Liver (tissue), 9 donors: ENCODE measurements around the gene SPATA1. TPM values are rescaled to one million over a fixed set of nuclear protein-coding genes. Genes with fewer than 3 reads are reported as not detected.
A peak's percentile ranks its signal among the peaks of the same experiment; 100 is the strongest.

ENCODE experiments used
- DNase-seq: peaks from one replicate; pipeline ENCODE4 v3.0.0-alpha.2; 2017; ENCODE audit warnings: low spot score
- H3K27ac ChIP-seq, 2 donors: one replicate each; pipeline ENCODE4 v1.7.0; 2013; ENCODE audit warnings: inconsistent platforms in 2 of 2, low read length in 2 of 2, control low read depth in 1 of 2, low read depth in 1 of 2, mild to moderate bottlenecking in 1 of 2
- H3K27me3 ChIP-seq, 4 donors: one replicate each; pipeline versions ENCODE4 v1.6.1 to v1.7.0; 2013; ENCODE audit warnings: low read length in 3 of 4, inconsistent platforms in 1 of 4, mild to moderate bottlenecking in 1 of 4, moderate library complexity in 1 of 4; ENCODE audit not compliant: control insufficient read depth in 4 of 4, insufficient read depth in 4 of 4
- H3K36me3 ChIP-seq, 4 donors: one replicate each; pipeline versions ENCODE4 v1.6.1 to v1.7.0; 2013; ENCODE audit warnings: low read length in 3 of 4, mild to moderate bottlenecking in 3 of 4, low read depth in 1 of 4, moderate library complexity in 1 of 4; ENCODE audit not compliant: control insufficient read depth in 4 of 4, insufficient read depth in 3 of 4
- H3K4me1 ChIP-seq, 4 donors: one replicate each; pipeline versions ENCODE4 v1.6.1 to v1.7.0; 2013; ENCODE audit warnings: low read length in 3 of 4, mild to moderate bottlenecking in 3 of 4, moderate library complexity in 1 of 4; ENCODE audit not compliant: control insufficient read depth in 4 of 4, insufficient read depth in 4 of 4
- H3K4me3 ChIP-seq, 3 donors: one replicate each; pipeline versions ENCODE4 v1.6.1 to v1.7.0; 2013; ENCODE audit warnings: low read length in 3 of 3, control low read depth in 1 of 3, low read depth in 1 of 3, mild to moderate bottlenecking in 1 of 3
- H3K9ac ChIP-seq, 2 donors: one replicate each; pipeline ENCODE4 v1.7.0; 2013; ENCODE audit warnings: low read length in 2 of 2, mild to moderate bottlenecking in 2 of 2, moderate library complexity in 2 of 2, control low read depth in 1 of 2, low read depth in 1 of 2
- H3K9me3 ChIP-seq, 4 donors: one replicate each; pipeline versions ENCODE4 v1.6.1 to v1.7.0; 2013; ENCODE audit warnings: low read length in 3 of 4; ENCODE audit not compliant: control insufficient read depth in 4 of 4
- EGR1 ChIP-seq, 2 donors: IDR thresholded peaks; 2 replicates each; pipeline ENCODE4 v1.6.1; 2016 to 2018; ENCODE audit warnings: antibody characterized with exemption in 2 of 2, low read depth in 2 of 2
- FOXA1 ChIP-seq: IDR thresholded peaks from 2 replicates; pipeline ENCODE4 v1.6.1; 2016; ENCODE audit warnings: antibody characterized with exemption
- FOXA2 ChIP-seq: IDR thresholded peaks from 2 replicates; pipeline ENCODE4 v1.6.1; 2016; ENCODE audit warnings: antibody characterized with exemption
- GABPA ChIP-seq, 2 donors: IDR thresholded peaks in 1 of 2; conservative IDR thresholded peaks in 1 of 2; 2 replicates each; pipeline ENCODE4 v1.6.1; 2016; ENCODE audit warnings: antibody characterized with exemption in 2 of 2, mild to moderate bottlenecking in 1 of 2, moderate library complexity in 1 of 2
- HNF4A ChIP-seq, 2 donors: conservative IDR thresholded peaks; 2 replicates each; pipeline ENCODE4 v1.6.1; 2016; ENCODE audit warnings: antibody characterized with exemption in 2 of 2, mild to moderate bottlenecking in 2 of 2
- HNF4G ChIP-seq: IDR thresholded peaks from 2 replicates; pipeline ENCODE4 v1.6.1; 2016; ENCODE audit warnings: antibody characterized with exemption
- JUND ChIP-seq, 2 donors: IDR thresholded peaks; 2 replicates each; pipeline ENCODE4 v1.6.1; 2016; ENCODE audit warnings: antibody characterized with exemption in 2 of 2
- NR2F2 ChIP-seq: IDR thresholded peaks from 2 replicates; pipeline ENCODE4 v1.6.1; 2016; ENCODE audit warnings: antibody characterized with exemption
- RAD21 ChIP-seq, 2 donors: IDR thresholded peaks; 2 replicates each; pipeline ENCODE4 v1.6.1; 2016; ENCODE audit warnings: antibody characterized with exemption in 2 of 2, mild to moderate bottlenecking in 2 of 2
- RXRA ChIP-seq, 2 donors: IDR thresholded peaks; 2 replicates each; pipeline ENCODE4 v1.6.1; 2017 to 2018; ENCODE audit warnings: antibody characterized with exemption in 2 of 2, mild to moderate bottlenecking in 1 of 2
- SP1 ChIP-seq: IDR thresholded peaks from 2 replicates; pipeline ENCODE4 v1.6.1; 2018; ENCODE audit warnings: antibody characterized with exemption, mild to moderate bottlenecking
- TAF1 ChIP-seq: conservative IDR thresholded peaks from 2 replicates; pipeline ENCODE4 v1.6.1; 2016; ENCODE audit warnings: antibody characterized with exemption, mild to moderate bottlenecking
- YY1 ChIP-seq: IDR thresholded peaks from 2 replicates; pipeline ENCODE4 v1.6.1; 2016; ENCODE audit warnings: antibody characterized with exemption, mild to moderate bottlenecking
- WGBS: extraction: QIAGEN DNeasy Blood & Tissue Kit; methylation state at CpG from one replicate; pipeline ENCODE4 v1.1.7; 2013; 5-methylcytosine and 5-hydroxymethylcytosine counted together
- polyA plus RNA-seq, 2 donors: library from polyadenylated mRNA; stranded (reverse) in 1 of 2; unstranded in 1 of 2; fragments of 200-250 nt in 1 of 2; fragments of >200 nt in 1 of 2; fragmentation: Nextera tagmentation in 1 of 2; extraction: Ambion mirVana in 1 of 2; gene quantifications; one replicate each; pipeline versions ENCODE4 v1.2.1 to v1.2.3, GENCODE V29; 2013 to 2015
- total RNA-seq, 2 donors: library from RNA; depleted of rRNA; stranded (reverse); fragments of >200 nt; gene quantifications; one replicate each; pipeline ENCODE4 v1.2.3, GENCODE V29; 2014
- TF ChIP-seq, protein P1 (sequence below): IDR thresholded peaks from 2 replicates; pipeline ENCODE4 v1.6.1; 2016; ENCODE audit warnings: antibody characterized with exemption, mild to moderate bottlenecking
- TF ChIP-seq, protein P2 (sequence below): IDR thresholded peaks from 2 replicates; pipeline ENCODE4 v1.6.1; 2016; ENCODE audit warnings: antibody characterized with exemption
- TF ChIP-seq, protein P3 (sequence below): IDR thresholded peaks from 2 replicates; pipeline ENCODE4 v1.6.1; 2016; ENCODE audit warnings: antibody characterized with exemption
- TF ChIP-seq, protein P4 (sequence below): IDR thresholded peaks from 2 replicates; pipeline ENCODE4 v1.6.1; 2016; ENCODE audit warnings: antibody characterized with exemption
- TF ChIP-seq, protein P5 (sequence below): fragments of 150-350 bp; IDR thresholded peaks from 2 replicates; pipeline ENCODE4 v1.5.1; 2017; ENCODE audit warnings: improper control_type of control experiment, low read depth, low read length; ENCODE audit not compliant: missing input control
- donor health status: healthy.
- donor health status: healthy.
- donor health status: healthy.
- donor health status: healthy.
- donor health status: healthy.

SPATA1 gene
- total and polyA plus RNA-seq, 4 donors, result 0.06 to 2.2 (median 0.54) TPM

DNA sequence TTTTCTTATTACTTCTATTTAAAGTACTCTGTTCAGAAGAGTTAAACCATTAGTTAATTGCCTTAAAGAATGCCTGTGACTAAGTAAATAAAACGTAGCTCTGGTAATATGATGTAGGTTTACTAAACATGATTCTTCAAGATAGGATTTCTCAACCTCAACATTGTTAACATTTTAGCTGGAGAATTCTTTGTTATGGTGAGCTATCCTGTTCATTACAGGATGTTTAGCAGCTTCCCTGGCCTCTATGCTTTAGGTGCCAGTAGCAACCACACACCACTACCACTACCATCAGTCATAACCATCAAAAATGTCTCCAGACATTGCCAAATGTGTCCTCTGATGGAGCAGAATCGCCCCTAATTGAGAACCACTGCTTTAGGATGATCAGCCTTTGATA, 16.4 kb upstream of the SPATA1 start:
- H3K36me3 ChIP-seq, result peaks cover 4 to 16% (median 16%) of the 10 kb centered on the region in 4 donors
- WGBS, result 95% methylated on average over 2 of the region's 2 CpGs
- no peaks in the 10 kb centered on the region for H3K9me3 ChIP-seq
- no peaks in the 10 kb centered on the region for H3K27me3 ChIP-seq
- H3K4me1 ChIP-seq, result peaks cover 8 to 17% (median 13%) of the 10 kb centered on the region in 4 donors
- H3K4me3 ChIP-seq, result no peak overlapping the region
- no peak overlapping the region for H3K9ac ChIP-seq
- no peak overlapping the region for H3K27ac ChIP-seq
- DNase-seq, result no peak
- TF ChIP-seq FOXA1, result no peak

DNA sequence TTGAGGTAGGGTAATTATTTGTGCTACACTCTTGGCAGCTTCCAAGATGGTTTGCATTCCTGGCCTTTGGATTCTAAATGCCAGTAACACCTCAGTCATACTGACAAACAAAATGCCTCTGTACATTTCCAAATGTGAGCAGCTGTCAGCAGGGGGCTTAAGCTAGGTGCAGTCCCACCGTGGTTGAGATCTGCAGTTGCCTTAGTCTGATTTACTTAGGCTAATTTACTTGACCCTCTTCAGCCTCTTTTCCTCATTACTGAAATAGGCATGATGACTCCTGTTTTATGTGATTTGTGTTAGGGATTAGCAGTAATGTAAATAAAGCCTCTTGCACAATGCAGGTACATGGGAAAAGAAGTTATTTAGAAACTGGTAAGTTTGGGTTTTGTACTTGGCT, 13.5 kb upstream of the SPATA1 start:
- DNase-seq, result no peak
- peak overlapping the region; percentile 10 to 79 for H3K27ac ChIP-seq
- no peaks in the 10 kb centered on the region for H3K27me3 ChIP-seq
- peaks cover 4 to 33% (median 27%) of the 10 kb centered on the region in 4 donors for H3K36me3 ChIP-seq
- no peak overlapping the region for H3K4me3 ChIP-seq
- TF ChIP-seq, protein P1, sequence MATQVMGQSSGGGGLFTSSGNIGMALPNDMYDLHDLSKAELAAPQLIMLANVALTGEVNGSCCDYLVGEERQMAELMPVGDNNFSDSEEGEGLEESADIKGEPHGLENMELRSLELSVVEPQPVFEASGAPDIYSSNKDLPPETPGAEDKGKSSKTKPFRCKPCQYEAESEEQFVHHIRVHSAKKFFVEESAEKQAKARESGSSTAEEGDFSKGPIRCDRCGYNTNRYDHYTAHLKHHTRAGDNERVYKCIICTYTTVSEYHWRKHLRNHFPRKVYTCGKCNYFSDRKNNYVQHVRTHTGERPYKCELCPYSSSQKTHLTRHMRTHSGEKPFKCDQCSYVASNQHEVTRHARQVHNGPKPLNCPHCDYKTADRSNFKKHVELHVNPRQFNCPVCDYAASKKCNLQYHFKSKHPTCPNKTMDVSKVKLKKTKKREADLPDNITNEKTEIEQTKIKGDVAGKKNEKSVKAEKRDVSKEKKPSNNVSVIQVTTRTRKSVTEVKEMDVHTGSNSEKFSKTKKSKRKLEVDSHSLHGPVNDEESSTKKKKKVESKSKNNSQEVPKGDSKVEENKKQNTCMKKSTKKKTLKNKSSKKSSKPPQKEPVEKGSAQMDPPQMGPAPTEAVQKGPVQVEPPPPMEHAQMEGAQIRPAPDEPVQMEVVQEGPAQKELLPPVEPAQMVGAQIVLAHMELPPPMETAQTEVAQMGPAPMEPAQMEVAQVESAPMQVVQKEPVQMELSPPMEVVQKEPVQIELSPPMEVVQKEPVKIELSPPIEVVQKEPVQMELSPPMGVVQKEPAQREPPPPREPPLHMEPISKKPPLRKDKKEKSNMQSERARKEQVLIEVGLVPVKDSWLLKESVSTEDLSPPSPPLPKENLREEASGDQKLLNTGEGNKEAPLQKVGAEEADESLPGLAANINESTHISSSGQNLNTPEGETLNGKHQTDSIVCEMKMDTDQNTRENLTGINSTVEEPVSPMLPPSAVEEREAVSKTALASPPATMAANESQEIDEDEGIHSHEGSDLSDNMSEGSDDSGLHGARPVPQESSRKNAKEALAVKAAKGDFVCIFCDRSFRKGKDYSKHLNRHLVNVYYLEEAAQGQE, result peak; percentile 60
- peak; percentile 21 to 37 for TF ChIP-seq RAD21 (IDR thresholded peaks at IDR 0.05)
- TF ChIP-seq, protein P2, sequence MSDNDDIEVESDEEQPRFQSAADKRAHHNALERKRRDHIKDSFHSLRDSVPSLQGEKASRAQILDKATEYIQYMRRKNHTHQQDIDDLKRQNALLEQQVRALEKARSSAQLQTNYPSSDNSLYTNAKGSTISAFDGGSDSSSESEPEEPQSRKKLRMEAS, result peak; percentile 70
- TF ChIP-seq JUND (IDR thresholded peaks at IDR 0.05), result peak in 1 of 2 donors; percentile 64
- peak in 1 of 2 donors; percentile 69 for TF ChIP-seq GABPA (IDR thresholded peaks at IDR 0.05 in 1 of 2, conservative IDR thresholded peaks at IDR 0.05 in 1 of 2)
- peak; percentile 63 to 76 for TF ChIP-seq HNF4A (conservative IDR thresholded peaks at IDR 0.05)
- TF ChIP-seq NR2F2, result no peak
- TF ChIP-seq SP1, result peak; percentile 62
- peak in 1 of 2 donors; percentile 37 for TF ChIP-seq EGR1 (IDR thresholded peaks at IDR 0.05; ENCODE audit: low read depth in 2 of 2)
- peak; percentile 98 for TF ChIP-seq FOXA2
- TF ChIP-seq, protein P3, sequence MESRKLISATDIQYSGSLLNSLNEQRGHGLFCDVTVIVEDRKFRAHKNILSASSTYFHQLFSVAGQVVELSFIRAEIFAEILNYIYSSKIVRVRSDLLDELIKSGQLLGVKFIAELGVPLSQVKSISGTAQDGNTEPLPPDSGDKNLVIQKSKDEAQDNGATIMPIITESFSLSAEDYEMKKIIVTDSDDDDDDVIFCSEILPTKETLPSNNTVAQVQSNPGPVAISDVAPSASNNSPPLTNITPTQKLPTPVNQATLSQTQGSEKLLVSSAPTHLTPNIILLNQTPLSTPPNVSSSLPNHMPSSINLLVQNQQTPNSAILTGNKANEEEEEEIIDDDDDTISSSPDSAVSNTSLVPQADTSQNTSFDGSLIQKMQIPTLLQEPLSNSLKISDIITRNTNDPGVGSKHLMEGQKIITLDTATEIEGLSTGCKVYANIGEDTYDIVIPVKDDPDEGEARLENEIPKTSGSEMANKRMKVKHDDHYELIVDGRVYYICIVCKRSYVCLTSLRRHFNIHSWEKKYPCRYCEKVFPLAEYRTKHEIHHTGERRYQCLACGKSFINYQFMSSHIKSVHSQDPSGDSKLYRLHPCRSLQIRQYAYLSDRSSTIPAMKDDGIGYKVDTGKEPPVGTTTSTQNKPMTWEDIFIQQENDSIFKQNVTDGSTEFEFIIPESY, result peak; percentile 77
- TF ChIP-seq, protein P4, sequence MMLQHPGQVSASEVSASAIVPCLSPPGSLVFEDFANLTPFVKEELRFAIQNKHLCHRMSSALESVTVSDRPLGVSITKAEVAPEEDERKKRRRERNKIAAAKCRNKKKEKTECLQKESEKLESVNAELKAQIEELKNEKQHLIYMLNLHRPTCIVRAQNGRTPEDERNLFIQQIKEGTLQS, result no peak
- peak; percentile 95 for TF ChIP-seq FOXA1
- TF ChIP-seq RXRA (IDR thresholded peaks at IDR 0.05), result peak; percentile 10 to 75
- TF ChIP-seq, protein P5, sequence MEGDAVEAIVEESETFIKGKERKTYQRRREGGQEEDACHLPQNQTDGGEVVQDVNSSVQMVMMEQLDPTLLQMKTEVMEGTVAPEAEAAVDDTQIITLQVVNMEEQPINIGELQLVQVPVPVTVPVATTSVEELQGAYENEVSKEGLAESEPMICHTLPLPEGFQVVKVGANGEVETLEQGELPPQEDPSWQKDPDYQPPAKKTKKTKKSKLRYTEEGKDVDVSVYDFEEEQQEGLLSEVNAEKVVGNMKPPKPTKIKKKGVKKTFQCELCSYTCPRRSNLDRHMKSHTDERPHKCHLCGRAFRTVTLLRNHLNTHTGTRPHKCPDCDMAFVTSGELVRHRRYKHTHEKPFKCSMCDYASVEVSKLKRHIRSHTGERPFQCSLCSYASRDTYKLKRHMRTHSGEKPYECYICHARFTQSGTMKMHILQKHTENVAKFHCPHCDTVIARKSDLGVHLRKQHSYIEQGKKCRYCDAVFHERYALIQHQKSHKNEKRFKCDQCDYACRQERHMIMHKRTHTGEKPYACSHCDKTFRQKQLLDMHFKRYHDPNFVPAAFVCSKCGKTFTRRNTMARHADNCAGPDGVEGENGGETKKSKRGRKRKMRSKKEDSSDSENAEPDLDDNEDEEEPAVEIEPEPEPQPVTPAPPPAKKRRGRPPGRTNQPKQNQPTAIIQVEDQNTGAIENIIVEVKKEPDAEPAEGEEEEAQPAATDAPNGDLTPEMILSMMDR, result no peak
- peak; percentile 85 for TF ChIP-seq YY1
- no peak for TF ChIP-seq TAF1
- TF ChIP-seq HNF4G, result no peak
- peaks cover 8 to 20% (median 18%) of the 10 kb centered on the region in 4 donors for H3K4me1 ChIP-seq
- 36% methylated on average over 1 of the region's 1 CpG for WGBS
- H3K9ac ChIP-seq, result no peak overlapping the region
- no peaks in the 10 kb centered on the region for H3K9me3 ChIP-seq
